Gastroesophageal sphincter (tissue), 3 donors: Measurements from ENCODE around the gene TENT4B.

ENCODE experiments used
- EP300 ChIP-seq: sonication (generic); formaldehyde crosslinking; IDR thresholded peaks from one replicate; pipeline ENCODE4 v1.6.1; 2017; ENCODE audit warnings: antibody characterized with exemption, mild to moderate bottlenecking
- POLR2A ChIP-seq, 2 donors: fragments of 450-650 bp; IDR thresholded peaks; one replicate each; pipeline ENCODE4 v1.6.1; 2017; ENCODE audit warnings: antibody characterized with exemption in 2 of 2, mild to moderate bottlenecking in 2 of 2, moderate library complexity in 1 of 2
- TF ChIP-seq, protein P1 (sequence below), 4 experiments: fragments of 200-600 bp in 2 of 4; fragments of 450-650 bp in 2 of 4; sonication (generic) in 1 of 4; IDR thresholded peaks; one replicate each; pipeline ENCODE4 v1.5.1; 2017 to 2019; ENCODE audit warnings: antibody characterized with exemption in 4 of 4, mild to moderate bottlenecking in 2 of 4, moderate library complexity in 2 of 4

DNA sequence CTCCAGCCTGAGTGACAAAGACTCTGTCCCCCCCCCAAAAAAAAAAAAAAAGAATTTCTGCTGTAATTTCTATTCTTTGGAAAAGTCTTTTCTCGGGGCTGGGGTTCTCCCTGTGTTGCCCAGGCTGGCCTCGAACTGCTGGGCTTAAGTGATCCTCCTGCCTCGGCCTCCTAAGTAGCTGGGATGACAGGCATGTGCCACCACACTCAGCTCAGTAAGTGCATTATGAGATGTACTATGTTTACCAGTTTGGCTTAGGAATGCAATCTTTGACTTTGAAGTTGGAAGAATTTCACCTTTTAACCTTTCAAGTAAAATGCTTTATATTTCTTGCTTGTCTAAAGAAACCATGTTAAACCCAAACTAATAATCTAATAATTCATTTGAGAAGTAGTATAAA lies 85.2 kb downstream of the TENT4B start:
- TF ChIP-seq, protein P1, sequence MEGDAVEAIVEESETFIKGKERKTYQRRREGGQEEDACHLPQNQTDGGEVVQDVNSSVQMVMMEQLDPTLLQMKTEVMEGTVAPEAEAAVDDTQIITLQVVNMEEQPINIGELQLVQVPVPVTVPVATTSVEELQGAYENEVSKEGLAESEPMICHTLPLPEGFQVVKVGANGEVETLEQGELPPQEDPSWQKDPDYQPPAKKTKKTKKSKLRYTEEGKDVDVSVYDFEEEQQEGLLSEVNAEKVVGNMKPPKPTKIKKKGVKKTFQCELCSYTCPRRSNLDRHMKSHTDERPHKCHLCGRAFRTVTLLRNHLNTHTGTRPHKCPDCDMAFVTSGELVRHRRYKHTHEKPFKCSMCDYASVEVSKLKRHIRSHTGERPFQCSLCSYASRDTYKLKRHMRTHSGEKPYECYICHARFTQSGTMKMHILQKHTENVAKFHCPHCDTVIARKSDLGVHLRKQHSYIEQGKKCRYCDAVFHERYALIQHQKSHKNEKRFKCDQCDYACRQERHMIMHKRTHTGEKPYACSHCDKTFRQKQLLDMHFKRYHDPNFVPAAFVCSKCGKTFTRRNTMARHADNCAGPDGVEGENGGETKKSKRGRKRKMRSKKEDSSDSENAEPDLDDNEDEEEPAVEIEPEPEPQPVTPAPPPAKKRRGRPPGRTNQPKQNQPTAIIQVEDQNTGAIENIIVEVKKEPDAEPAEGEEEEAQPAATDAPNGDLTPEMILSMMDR (IDR thresholded peaks at IDR 0.05): no peak
- TF ChIP-seq POLR2A (IDR thresholded peaks at IDR 0.05) (no peak), EP300 (no peak)
